ENCODE results near the gene MYOM3. TPM values are rescaled to one million over a fixed set of nuclear protein-coding genes. Genes with fewer than 3 reads are reported as not detected.

Gene MYOM3
- total and polyA plus RNA-seq, 2 of the 4 experiments (the other 2 are of a cell fraction): 0.03 TPM; not detected in 1

DNA sequence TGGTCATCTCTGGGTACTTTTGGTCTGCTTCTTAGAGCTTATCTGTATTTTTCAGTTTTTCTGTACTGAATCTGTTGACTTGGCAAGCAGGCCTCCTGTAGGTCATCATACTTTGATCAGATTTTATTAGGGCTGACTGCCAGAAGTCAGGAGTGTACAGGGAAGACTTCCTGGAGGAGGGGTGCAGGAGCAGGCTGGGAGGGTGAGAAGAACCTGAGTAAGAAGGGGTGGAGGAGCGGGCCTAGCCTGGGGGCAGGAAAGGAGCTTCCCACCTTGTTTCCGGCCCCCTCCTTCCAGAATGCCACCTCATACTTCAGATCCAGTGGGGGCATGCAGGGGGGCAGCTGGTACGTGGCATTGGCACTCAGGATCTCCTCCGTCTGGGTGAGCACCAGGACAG lies 49.3 kb upstream of the MYOM3 start:
- Histone ChIP-seq H3K18ac (ENCODE audit: low read depth, low read length) (no peak overlapping the region), H3K27me3 (ENCODE audit: control insufficient read depth, insufficient read depth, low read length) (peaks cover 69% of the 10 kb centered on the region), H3K4me1 (ENCODE audit: control insufficient read depth, insufficient read depth, low read length) (no peaks in the 10 kb centered on the region), H3K27ac (ENCODE audit: insufficient read depth, low read length) (no peak overlapping the region), H2BK120ac (ENCODE audit: low read depth, low read length) (no peak overlapping the region), H3K79me1 (ENCODE audit: low read depth in 1 of 2, low read length in 2 of 2) (no peaks in the 10 kb centered on the region), H2AFZ (replicated peaks; ENCODE audit: low read length, poor library complexity) (no peak overlapping the region), H3K14ac (replicated peaks; ENCODE audit: low read depth, low read length) (no peak overlapping the region), H3K36me3 (ENCODE audit: control insufficient read depth, insufficient read depth, low read length) (no peaks in the 10 kb centered on the region), H4K8ac (ENCODE audit: low read depth in 2 of 2, low read length in 2 of 2) (no peak overlapping the region), H2BK15ac (ENCODE audit: low read depth, low read length) (no peak overlapping the region), H4K91ac (ENCODE audit: insufficient read depth, low read depth, low read length) (no peak overlapping the region), H3K9me1 (ENCODE audit: insufficient read depth, low read length) (no peaks in the 10 kb centered on the region; the same call in 1 of the 2 replicates), H3K9me3 (ENCODE audit: control insufficient read depth, insufficient read depth, low read length) (0 out of 2 replicates have a peak, but pooled peaks cover 2% of the 10 kb centered on the region), H3K9ac (ENCODE audit: low read depth, low read length) (no peak overlapping the region), H3K4me2 (ENCODE audit: low read depth, low read length) (no peak overlapping the region), H2BK20ac (ENCODE audit: low read depth, low read length) (no peak overlapping the region), H2AK9ac (replicated peaks; ENCODE audit: low read depth, low read length, poor library complexity) (no peak overlapping the region), H4K5ac (ENCODE audit: low read depth, low read length) (no peak overlapping the region), H2BK5ac (ENCODE audit: low read depth, low read length, poor library complexity, severe bottlenecking) (no peak overlapping the region), H3K56ac (ENCODE audit: extremely low read depth, insufficient read depth, low read length) (no peak overlapping the region), H2AK5ac (ENCODE audit: low read depth, low read length) (no peak overlapping the region), H3K4me3 (ENCODE audit: insufficient read depth, low read depth, low read length) (no peak overlapping the region), H4K20me1 (ENCODE audit: insufficient read depth, low read length) (no peaks in the 10 kb centered on the region), H3K4ac (ENCODE audit: low read depth, low read length) (no peak overlapping the region), H3K23ac (ENCODE audit: low read depth, low read length) (no peak overlapping the region)
- intact Hi-C loops (cut with micrococcal nuclease) (no loop called here), dilution Hi-C loops (cut with HindIII; ENCODE audit: low sequenced_read_pairs, unreplicated experiment) (no loop called here), in situ Hi-C loops (cut with MboI; ENCODE audit: low sequenced_read_pairs) (no loop called here)
- CTCF ChIA-PET: no interaction called here
- ATAC-seq (ENCODE audit: low read depth) (no peak), DNase-seq (no peak)
- POLR2A ChIA-PET (ENCODE audit: unreplicated experiment): no interaction called here
- BruUV-seq (replicated peaks): no TSS peak
- WGBS, 2 experiments (ENCODE audit: extremely low coverage in 2 of 2, insufficient read length in 1 of 2): no CpG with 5 or more reads among the region's 4 CpGs
- TF ChIP-seq RFX5 (IDR thresholded peaks at IDR 0.05; ENCODE audit: low read depth, low read length): no peak
- TF ChIP-seq, protein P1, sequence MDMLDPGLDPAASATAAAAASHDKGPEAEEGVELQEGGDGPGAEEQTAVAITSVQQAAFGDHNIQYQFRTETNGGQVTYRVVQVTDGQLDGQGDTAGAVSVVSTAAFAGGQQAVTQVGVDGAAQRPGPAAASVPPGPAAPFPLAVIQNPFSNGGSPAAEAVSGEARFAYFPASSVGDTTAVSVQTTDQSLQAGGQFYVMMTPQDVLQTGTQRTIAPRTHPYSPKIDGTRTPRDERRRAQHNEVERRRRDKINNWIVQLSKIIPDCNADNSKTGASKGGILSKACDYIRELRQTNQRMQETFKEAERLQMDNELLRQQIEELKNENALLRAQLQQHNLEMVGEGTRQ (IDR thresholded peaks at IDR 0.05; ENCODE audit: low read depth, low read length): no peak
- no peak for TF ChIP-seq MAZ (IDR thresholded peaks at IDR 0.05; ENCODE audit: borderline replicate concordance, low read depth, low read length)
- TF ChIP-seq FOS (IDR thresholded peaks at IDR 0.05; ENCODE audit: low read depth, low read length): no peak
- no peak for TF ChIP-seq MAFK (IDR thresholded peaks at IDR 0.05; ENCODE audit: low read depth, low read length)
- no peak for TF ChIP-seq NFE2L2 (IDR thresholded peaks at IDR 0.05; ENCODE audit: low read depth, low read length)
- TF ChIP-seq CTCF (conservative IDR thresholded peaks at IDR 0.05; ENCODE audit: low read depth, low read length): no peak
- TF ChIP-seq MXI1 (IDR thresholded peaks at IDR 0.05; ENCODE audit: borderline replicate concordance, low read depth, low read length): no peak
- no peak for TF ChIP-seq CEBPB (IDR thresholded peaks at IDR 0.05; ENCODE audit: low read depth, low read length)
- no peak for TF ChIP-seq BHLHE40 (IDR thresholded peaks at IDR 0.05; ENCODE audit: low read depth, low read length)
- no peak for TF ChIP-seq RCOR1 (IDR thresholded peaks at IDR 0.05; ENCODE audit: insufficient replicate concordance, low read length)
- TF ChIP-seq, protein P2, sequence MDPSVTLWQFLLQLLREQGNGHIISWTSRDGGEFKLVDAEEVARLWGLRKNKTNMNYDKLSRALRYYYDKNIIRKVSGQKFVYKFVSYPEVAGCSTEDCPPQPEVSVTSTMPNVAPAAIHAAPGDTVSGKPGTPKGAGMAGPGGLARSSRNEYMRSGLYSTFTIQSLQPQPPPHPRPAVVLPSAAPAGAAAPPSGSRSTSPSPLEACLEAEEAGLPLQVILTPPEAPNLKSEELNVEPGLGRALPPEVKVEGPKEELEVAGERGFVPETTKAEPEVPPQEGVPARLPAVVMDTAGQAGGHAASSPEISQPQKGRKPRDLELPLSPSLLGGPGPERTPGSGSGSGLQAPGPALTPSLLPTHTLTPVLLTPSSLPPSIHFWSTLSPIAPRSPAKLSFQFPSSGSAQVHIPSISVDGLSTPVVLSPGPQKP (IDR thresholded peaks at IDR 0.05; ENCODE audit: borderline replicate concordance, low read depth, low read length): no peak
- TF ChIP-seq SMC3 (IDR thresholded peaks at IDR 0.05; ENCODE audit: low read depth, low read length): no peak
- TF ChIP-seq CHD1 (IDR thresholded peaks at IDR 0.05; ENCODE audit: low read depth, low read length): no peak
- no peak for TF ChIP-seq POLR2A (IDR thresholded peaks at IDR 0.05; ENCODE audit: low read depth, low read length)
- no peak for TF ChIP-seq RAD21 (IDR thresholded peaks at IDR 0.05; ENCODE audit: low read length)
